ENCODE results near the gene TRAPPC2L. TPM values are rescaled to one million over a fixed set of nuclear protein-coding genes. Genes with fewer than 3 reads are reported as not detected.

The TRAPPC2L gene
- total and polyA plus RNA-seq, 2 of the 13 experiments (the other 11 are each of a cell fraction or from before 2014, with no cell fraction given): 96.3 to 107 TPM

GRCh38 chr16:88856122-88856827 lies 652 bp upstream of the TRAPPC2L start:
- peaks cover 15% of the 10 kb centered on the region for H3K4me1 ChIP-seq (ENCODE audit: insufficient read depth, low read length)
- no peak overlapping the region for H3K27ac ChIP-seq (ENCODE audit: extremely low read length, insufficient read depth, low read length)
- in situ Hi-C loops (cut with HindIII; ENCODE audit: extremely low pct_ligation_motif_present, low pct_unique_long_range_greater_than_20kb): loop anchor here (5.0 kb wide), 2 partner anchors 44 to 99 kb away; partner anchors contain the start of gene APRT
- ChIA-PET CTCF (ENCODE audit: low intra/inter-chr PET ratio, low total read pairs) (interaction anchor here (2.0 to 2.3 kb wide), 3 partner anchors 17 to 97 kb away, joined by 11 to 22 read pairs (median 12); no protein-coding TSS in a partner anchor), POLR2A (interaction anchor here (0.6 to 2.3 kb wide), 9 partner anchors 7 to 361 kb away, joined by 3 to 29 read pairs (median 5); partner anchors contain the start of genes APRT, CDH15 and ZNF778)
- DNase-seq (ENCODE audit: low spot score) (no peak), FAIRE-seq (no peak), ATAC-seq (peak; percentile 19)
- H3K9me3 ChIP-seq (ENCODE audit: low read length): no peaks in the 10 kb centered on the region
- intact Hi-C loops (cut with micrococcal nuclease; ENCODE audit: unreplicated experiment): loop anchor here (5.0 kb wide), 2 partner anchors 39 to 99 kb away; no protein-coding TSS in a partner anchor
- peaks cover 12 to 28% of the 10 kb centered on the region in 2 experiments for H3K36me3 ChIP-seq (replicated peaks in 1 of 2; ENCODE audit: control insufficient read depth in 1 of 2, insufficient read depth in 2 of 2, low read length in 2 of 2)
- BruUV-seq (replicated peaks): no TSS peak
- H3K4me3 ChIP-seq (replicated peaks in 1 of 3; ENCODE audit: insufficient read depth in 1 of 3, low read depth in 2 of 3, low read length in 3 of 3): peak overlapping the region; percentile 54 to 98 (median 72); a peak in 5 of 6 replicates
- no peak overlapping the region for H2AFZ ChIP-seq (ENCODE audit: low read length)
- H3K79me2 ChIP-seq (ENCODE audit: insufficient read depth, low read length): peaks cover 12% of the 10 kb centered on the region
- peak overlapping the region; percentile 82 for H3K9ac ChIP-seq (ENCODE audit: insufficient read depth, low read depth, low read length)
- H3K27me3 ChIP-seq (ENCODE audit: control insufficient read depth in 1 of 2, insufficient read depth in 2 of 2, low read length in 2 of 2): no peaks in the 10 kb centered on the region; a peak in 1 of 5 replicates
- peak overlapping the region; percentile 84 for H3K4me2 ChIP-seq (ENCODE audit: low read depth, low read length)
- 17% methylated on average over 44 of the region's 53 CpGs for WGBS (ENCODE audit: low lambda C conversion rate)
- H4K20me1 ChIP-seq (ENCODE audit: insufficient read depth, low read length): no peaks in the 10 kb centered on the region
- TF ChIP-seq NR2F6 (IDR thresholded peaks at IDR 0.05) (no peak), NR2F6 (CRISPR knock-in tag; IDR thresholded peaks at IDR 0.05) (peak; percentile 27; the same call in 1 of the 2 replicates), ZBTB33 (CRISPR knock-in tag; IDR thresholded peaks at IDR 0.05) (peak; percentile 41; the same call in 1 of the 2 replicates), YY1 (IDR thresholded peaks at IDR 0.05; ENCODE audit: insufficient read depth, insufficient replicate concordance, low read depth, low read length) (no peak), FOXC1 (CRISPR knock-in tag; IDR thresholded peaks at IDR 0.05; ENCODE audit: borderline replicate concordance) (0 out of 2 replicates have a peak, but pooled peaks have one; percentile 37), ZNF354B (CRISPR knock-in tag; IDR thresholded peaks at IDR 0.05) (no peak), ARID2 (CRISPR knock-in tag; IDR thresholded peaks at IDR 0.05; ENCODE audit: borderline replicate concordance) (0 out of 2 replicates have a peak, but pooled peaks have one; percentile 65), ZSCAN22 (CRISPR knock-in tag; IDR thresholded peaks at IDR 0.05) (peak; percentile 74; the same call in 1 of the 2 replicates), CCDC6 (CRISPR knock-in tag; IDR thresholded peaks at IDR 0.05) (0 out of 2 replicates have a peak, but pooled peaks have one; percentile 9), AGO2 (optimal IDR thresholded peaks at IDR 0.05; ENCODE audit: low read depth, low read length) (peak; percentile 49), HNRNPL (IDR thresholded peaks at IDR 0.05; ENCODE audit: low read depth, low read length) (0 out of 2 replicates have a peak, but pooled peaks have one; percentile 7), ZBTB42 (CRISPR knock-in tag; IDR thresholded peaks at IDR 0.05) (0 out of 2 replicates have a peak, but pooled peaks have one; percentile 30), RXRA (CRISPR knock-in tag; IDR thresholded peaks at IDR 0.05) (0 out of 2 replicates have a peak, but pooled peaks have one; percentile 63), ZNF33B (CRISPR knock-in tag; IDR thresholded peaks at IDR 0.05) (0 out of 2 replicates have a peak, but pooled peaks have one; percentile 50), KDM5A (IDR thresholded peaks at IDR 0.05; ENCODE audit: borderline replicate concordance, low read length) (no peak)
- TF ChIP-seq, protein P1, sequence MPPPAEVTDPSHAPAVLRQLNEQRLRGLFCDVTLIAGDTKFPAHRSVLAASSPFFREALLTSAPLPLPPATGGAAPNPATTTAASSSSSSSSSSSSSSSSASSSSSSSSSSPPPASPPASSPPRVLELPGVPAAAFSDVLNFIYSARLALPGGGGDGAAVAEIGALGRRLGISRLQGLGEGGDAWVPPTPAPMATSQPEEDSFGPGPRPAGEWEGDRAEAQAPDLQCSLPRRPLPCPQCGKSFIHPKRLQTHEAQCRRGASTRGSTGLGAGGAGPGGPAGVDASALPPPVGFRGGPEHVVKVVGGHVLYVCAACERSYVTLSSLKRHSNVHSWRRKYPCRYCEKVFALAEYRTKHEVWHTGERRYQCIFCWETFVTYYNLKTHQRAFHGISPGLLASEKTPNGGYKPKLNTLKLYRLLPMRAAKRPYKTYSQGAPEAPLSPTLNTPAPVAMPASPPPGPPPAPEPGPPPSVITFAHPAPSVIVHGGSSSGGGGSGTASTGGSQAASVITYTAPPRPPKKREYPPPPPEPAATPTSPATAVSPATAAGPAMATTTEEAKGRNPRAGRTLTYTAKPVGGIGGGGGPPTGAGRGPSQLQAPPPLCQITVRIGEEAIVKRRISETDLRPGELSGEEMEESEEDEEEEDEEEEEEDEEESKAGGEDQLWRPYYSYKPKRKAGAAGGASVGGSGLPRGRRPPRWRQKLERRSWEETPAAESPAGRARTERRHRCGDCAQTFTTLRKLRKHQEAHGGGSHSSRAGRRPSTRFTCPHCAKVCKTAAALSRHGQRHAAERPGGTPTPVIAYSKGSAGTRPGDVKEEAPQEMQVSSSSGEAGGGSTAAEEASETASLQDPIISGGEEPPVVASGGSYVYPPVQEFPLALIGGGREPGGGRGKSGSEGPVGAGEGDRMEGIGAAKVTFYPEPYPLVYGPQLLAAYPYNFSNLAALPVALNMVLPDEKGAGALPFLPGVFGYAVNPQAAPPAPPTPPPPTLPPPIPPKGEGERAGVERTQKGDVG (CRISPR knock-in tag; IDR thresholded peaks at IDR 0.05; ENCODE audit: borderline replicate concordance): peak; percentile 44; the same call in 1 of the 2 replicates
- TF ChIP-seq, protein P2, sequence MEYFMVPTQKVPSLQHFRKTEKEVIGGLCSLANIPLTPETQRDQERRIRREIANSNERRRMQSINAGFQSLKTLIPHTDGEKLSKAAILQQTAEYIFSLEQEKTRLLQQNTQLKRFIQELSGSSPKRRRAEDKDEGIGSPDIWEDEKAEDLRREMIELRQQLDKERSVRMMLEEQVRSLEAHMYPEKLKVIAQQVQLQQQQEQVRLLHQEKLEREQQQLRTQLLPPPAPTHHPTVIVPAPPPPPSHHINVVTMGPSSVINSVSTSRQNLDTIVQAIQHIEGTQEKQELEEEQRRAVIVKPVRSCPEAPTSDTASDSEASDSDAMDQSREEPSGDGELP (IDR thresholded peaks at IDR 0.05; ENCODE audit: borderline replicate concordance, low read depth): no peak

All from HepG2 (cell line).